ENCODE measurements around the gene COLQ.

The COLQ gene

DNA sequence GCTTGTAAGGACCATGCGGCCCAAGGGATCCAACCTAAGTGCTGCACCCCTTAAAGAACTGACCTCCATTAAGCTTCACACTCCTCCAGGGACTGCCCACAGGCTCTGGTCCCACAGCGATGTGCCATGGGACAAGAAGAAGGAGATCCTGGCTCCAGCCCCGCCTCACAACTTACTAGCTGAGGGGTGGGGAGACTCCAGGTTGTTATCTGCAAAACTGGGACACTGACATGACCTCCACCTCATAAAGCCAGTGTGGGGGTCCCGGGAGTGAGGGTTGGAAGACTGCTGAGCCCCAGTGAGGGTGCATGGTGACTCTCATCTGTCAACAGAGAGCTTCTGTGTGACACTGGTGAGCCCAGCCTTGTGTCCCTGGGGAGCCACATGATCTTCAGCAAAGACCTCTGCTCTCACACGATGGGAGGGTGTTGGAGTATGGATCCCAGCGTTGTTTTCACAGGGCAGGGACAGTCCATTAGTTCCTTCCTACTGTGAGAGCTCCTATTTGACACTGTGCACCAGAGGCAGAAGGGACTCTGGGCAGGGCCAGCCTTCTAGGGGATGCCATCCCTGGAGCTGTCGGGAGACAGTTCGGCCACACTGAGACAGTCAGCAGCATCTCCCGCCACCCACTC is 67.4 kb downstream of the COLQ start:
- no peak for DNase-seq

- DNase-seq: no peak
These were observed 68.0 kb downstream of the COLQ start for GRCh38 chr3:15453501-15453900.

DNA sequence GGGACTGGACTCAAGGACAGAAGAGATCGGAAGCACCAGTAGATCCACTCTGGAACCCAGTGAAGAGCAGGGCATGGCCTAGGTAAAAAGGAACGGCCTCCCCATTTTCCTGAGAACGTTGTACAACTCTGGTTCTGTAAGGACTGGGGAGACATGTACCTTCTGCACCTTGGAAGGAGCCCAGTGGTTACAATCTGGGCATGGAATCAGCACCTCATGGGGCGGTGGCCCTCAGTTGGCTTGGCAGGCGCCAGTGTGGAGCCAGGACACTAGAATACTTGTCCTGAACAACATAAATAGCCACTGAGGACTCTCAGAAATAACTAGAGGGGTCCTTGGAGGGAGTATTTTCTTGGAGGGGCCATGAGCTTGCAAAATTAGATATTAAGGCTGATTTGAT is 68.5 kb downstream of the COLQ start:
- DNase-seq: no peak

GRCh38 chr3:15452156-15452555 is 69.3 kb downstream of the COLQ start:
- DNase-seq: no peak

DNA sequence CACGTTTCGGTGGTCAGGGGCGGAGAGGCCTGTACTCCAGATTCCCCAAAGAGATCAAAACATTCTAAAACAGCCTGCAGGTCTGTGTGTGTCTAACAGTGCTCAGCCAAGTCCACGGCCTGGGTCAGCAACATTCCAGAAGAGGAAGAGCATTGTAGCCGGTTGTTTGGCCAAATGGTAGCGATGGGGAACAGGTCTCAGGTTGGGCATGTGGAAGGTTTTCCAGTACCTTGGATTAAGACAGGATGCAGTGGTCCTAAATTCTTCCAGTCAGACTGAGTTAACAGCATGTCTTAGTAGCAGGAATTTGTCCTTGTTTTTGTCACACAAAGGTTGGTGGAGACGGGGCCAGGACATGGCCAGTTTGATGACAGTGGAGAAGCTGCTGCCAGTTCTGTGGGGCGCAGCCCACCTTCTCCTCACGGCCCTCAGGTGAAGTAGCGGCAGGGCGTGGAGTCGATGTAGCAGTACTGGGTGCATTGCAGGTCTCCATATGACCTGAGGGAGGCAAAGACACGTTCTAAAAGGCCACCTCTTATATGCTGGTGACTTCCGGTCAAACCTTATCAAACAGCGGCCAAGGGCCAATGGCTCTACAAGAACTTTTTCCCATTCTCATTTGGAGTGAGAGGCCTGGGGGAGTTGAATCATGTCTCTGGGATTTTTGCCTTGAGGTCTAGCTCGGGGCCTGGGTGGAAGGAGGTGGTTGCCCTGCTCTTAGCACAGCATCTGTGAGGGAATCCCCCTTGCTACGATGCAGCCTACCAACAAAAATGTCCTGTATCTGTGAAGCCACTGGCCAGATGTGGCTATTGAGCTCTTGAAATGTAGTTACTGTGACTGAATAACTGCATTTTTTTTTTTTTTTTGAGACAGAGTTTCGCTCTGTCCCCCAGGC is 70.0 kb downstream of the COLQ start:
- no peak for DNase-seq

GRCh38 chr3:15450438-15451215 is 70.9 kb downstream of the COLQ start:
- no peak for DNase-seq

DNA sequence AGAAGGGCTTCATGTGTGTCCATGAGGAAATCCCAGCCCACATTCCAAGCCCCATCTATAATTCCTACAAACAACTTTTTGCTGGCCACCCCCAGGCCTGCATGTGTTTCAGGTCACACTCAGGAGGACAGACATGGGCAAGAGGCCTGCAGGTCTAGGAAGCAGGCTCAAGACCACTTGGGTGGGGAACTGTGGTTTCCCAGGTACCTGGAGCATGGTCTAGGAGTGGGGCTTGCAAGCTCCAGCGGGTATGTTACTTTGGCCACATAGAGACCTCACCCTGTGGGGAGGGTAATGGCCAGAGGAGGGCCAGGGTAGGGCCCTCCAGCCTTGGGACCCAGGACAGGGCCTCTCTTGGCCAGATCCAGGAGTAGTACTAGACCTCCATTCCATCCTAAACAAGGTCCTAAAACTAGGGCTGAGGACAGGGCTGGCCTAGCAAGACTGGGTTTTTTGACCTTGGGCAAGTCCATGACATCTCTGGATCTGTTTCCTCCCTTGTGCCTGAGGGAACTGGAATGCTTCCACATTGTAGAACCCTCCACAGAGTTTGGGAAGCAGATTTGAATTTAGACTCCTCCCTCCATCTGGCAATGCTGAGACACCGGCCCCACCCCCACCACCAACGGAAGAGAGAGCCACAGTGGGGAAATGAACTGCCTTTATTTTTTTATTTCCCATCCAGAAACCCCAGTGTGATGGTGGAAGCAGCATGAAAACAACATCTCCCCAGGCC is 71.8 kb downstream of the COLQ start:
- DNase-seq: no peak

DNA sequence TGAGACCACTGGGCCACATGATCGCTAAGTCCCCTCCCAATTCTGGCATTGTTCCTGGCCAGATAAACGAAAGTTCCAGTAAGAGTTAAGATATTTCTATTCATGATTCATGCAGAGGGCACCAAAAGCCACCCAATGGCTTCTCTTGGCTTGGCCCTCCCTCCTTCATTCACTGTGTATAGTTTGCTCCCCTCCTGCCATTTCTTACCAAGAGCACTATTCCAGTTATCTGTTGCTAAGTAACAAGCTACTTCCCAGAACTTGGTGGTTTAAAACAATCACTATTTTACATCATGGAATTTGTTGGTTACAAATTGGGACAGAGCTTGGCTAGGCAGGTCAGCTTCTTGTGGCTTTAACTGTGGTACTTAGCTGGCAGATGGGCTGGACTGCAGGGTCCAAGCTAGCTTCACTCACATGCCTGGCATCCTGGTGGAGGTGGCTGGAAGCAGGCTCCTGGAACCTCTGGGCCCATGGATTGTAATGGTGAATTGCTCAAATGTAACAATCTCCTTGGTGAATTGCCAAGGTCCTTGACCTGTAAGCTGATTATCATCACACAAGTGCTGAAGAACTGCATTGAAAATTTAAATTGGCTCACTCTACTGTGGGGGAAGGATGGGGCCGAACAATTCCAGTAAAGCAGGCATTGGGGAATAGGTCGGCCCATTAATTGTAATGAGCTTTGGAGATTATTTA is 77.5 kb downstream of the COLQ start:
- no peak for DNase-seq

DNA sequence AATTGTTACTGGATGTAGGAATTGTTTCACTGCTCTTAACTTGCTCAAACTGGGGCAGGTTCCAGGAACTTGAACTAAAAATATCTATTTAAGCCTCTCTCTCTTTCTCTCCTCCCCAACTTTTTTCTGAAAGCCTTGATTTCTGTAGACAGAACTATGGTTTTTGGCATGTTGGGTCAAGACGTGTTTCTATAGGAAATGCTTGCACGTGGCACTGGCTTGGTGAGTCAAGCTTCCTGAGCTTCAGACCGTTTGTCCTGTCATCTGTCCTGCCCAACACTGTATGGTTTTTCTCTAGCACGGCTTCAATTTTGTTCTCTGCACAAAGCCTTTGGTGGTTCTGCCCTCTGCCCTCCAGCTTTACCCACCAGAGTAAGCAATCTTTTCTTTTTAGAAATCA is 80.6 kb downstream of the COLQ start:
- DNase-seq: no peak

- no peak for DNase-seq
These were observed 82.0 kb downstream of the COLQ start for GRCh38 chr3:15439476-15439875.

GRCh38 chr3:15438983-15439382 is 82.5 kb downstream of the COLQ start:
- no peak for DNase-seq

DNA sequence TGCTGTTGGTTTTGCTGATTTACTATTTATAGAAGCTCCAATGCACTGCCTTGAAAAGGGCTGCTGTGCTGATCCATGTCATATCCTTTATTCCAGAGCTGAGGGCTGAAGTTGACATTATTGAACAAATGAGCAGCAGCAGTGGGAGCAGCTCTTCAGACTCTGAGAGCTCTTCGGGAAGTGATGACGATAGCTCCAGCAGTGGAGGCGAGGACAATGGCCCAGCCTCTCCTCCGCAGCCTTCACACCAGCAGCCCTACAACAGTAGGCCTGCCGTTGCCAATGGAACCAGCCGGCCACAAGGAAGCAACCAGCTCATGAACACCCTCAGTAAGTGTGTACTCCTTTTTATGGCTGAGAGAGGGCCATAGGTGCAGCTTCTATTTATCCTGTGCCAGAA is 85.3 kb downstream of the COLQ start:
- no peak for DNase-seq

DNA sequence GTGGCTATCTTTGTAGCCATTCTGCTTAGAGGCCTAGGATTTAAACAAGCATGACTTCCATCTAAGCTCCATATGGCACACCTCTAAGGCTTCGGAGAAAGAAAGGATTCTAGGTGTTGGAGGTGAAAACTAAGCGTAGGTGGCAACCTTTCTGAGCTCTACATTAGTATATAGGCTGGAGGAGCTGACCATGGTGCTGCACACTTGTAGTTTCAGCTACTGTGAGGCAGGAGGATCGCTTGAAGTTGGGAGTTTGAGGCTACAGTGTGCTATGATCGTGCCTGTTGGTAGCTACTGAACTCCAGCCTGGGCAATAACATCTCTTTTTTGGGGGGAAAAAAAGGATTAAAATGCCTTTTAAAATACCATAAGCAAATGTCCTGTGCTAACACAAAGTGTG is 86.8 kb downstream of the COLQ start:
- no peak for DNase-seq

DNA sequence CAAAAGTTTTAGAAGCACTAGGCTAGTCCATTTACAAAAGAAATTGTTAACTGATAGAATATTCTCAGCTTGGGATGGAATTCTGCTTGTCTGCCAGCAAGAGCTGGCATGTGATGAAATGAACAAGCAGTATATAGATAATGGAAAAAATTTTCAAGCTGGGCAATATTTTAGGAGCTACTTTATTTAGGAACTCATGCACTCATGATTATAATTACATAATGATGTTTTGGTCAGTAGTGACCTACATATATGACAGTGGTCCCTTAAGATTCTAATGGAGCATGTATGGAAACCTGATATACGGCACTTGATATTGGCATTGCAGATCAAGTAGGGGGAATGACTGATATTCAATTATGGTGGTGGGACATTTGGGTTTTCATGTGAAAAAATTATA is 88.0 kb downstream of the COLQ start:
- no peak for DNase-seq

- no peak for DNase-seq
These were observed 90.2 kb downstream of the COLQ start for GRCh38 chr3:15431256-15431837.

DNA sequence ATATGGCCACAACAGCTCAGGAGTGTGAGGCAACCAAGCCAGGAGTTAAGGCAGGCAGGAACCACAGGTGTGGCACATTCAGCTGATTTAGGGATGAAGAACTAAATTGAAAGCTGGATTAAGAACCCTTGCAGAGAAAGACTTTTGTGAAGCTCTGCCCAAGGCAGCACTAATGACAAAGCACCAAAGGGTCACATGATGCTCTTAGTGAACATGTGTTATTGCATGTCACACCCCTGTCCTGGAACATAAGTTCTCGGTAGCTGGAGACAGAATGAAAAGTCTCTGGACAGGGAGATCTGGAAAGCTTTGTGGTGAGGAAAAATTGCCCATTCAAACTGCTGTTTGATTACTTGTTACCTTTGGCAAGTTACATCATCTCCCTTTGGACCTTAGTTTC is 90.9 kb downstream of the COLQ start:
- DNase-seq: no peak

- no peak for DNase-seq
These were observed 92.4 kb downstream of the COLQ start for GRCh38 chr3:15429080-15429479.

GRCh38 chr3:15428539-15428938 is 93.0 kb downstream of the COLQ start:
- no peak for DNase-seq

DNA sequence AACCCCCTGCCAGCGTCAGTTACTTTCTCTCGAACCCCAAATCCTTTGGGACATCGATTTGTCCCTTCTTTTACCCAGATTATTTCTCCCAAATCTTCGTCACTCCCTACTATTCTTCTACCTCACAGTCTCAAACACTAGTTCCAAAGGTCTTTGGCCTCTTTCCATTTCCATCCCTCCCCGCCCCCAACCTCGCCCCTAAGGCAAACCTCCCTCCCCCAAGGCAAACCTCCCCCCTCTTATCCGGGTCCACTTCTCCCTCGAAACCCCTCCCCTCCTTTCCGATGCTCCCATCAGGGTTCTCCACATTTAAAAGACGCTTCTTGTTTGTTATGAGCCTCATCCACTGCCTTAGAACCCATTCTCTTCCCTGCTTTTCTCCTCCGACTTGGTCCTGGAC is 93.5 kb downstream of the COLQ start:
- no peak for DNase-seq

GRCh38 chr3:15427182-15427880 is 94.2 kb downstream of the COLQ start, which contains the start of the genes EAF1 and METTL6:
Gene EAF1, plus strand, starts transcription at chr3:15427598. Its CDS starts 182 bp downstream, at chr3:15427780.
Gene METTL6, minus strand, starts transcription at chr3:15427544. Its CDS starts 1,033 bp downstream, at chr3:15426511.
- DNase-seq: peak; percentile 90

- no peak for DNase-seq
These were observed 94.9 kb downstream of the COLQ start for GRCh38 chr3:15426579-15427118.

All from activated CD8-positive, alpha-beta memory T cell treated with anti-CD3 and anti-CD28 coated beads, Interleukin-2, amount 50 U/mL, for 48 hours (primary cell).